AG09319 (cell line): ENCODE results near the gene OSBPL8.
A peak's percentile ranks its signal among the peaks of the same experiment; 100 is the strongest.

ENCODE experiments used
- DNase-seq: peaks from one replicate; pipeline ENCODE4 v3.0.0-alpha.2; 2010; ENCODE audit warnings: low read depth; ENCODE audit errors: extremely low read depth
- TF ChIP-seq, protein P1 (sequence below): IDR thresholded peaks from 2 replicates; pipeline ENCODE4 v1.5.1; 2011; ENCODE audit warnings: low read depth, mild to moderate bottlenecking, inconsistent platforms, low read length, moderate library complexity

OSBPL8 gene, protein sequence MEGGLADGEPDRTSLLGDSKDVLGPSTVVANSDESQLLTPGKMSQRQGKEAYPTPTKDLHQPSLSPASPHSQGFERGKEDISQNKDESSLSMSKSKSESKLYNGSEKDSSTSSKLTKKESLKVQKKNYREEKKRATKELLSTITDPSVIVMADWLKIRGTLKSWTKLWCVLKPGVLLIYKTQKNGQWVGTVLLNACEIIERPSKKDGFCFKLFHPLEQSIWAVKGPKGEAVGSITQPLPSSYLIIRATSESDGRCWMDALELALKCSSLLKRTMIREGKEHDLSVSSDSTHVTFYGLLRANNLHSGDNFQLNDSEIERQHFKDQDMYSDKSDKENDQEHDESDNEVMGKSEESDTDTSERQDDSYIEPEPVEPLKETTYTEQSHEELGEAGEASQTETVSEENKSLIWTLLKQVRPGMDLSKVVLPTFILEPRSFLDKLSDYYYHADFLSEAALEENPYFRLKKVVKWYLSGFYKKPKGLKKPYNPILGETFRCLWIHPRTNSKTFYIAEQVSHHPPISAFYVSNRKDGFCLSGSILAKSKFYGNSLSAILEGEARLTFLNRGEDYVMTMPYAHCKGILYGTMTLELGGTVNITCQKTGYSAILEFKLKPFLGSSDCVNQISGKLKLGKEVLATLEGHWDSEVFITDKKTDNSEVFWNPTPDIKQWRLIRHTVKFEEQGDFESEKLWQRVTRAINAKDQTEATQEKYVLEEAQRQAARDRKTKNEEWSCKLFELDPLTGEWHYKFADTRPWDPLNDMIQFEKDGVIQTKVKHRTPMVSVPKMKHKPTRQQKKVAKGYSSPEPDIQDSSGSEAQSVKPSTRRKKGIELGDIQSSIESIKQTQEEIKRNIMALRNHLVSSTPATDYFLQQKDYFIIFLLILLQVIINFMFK

DNA sequence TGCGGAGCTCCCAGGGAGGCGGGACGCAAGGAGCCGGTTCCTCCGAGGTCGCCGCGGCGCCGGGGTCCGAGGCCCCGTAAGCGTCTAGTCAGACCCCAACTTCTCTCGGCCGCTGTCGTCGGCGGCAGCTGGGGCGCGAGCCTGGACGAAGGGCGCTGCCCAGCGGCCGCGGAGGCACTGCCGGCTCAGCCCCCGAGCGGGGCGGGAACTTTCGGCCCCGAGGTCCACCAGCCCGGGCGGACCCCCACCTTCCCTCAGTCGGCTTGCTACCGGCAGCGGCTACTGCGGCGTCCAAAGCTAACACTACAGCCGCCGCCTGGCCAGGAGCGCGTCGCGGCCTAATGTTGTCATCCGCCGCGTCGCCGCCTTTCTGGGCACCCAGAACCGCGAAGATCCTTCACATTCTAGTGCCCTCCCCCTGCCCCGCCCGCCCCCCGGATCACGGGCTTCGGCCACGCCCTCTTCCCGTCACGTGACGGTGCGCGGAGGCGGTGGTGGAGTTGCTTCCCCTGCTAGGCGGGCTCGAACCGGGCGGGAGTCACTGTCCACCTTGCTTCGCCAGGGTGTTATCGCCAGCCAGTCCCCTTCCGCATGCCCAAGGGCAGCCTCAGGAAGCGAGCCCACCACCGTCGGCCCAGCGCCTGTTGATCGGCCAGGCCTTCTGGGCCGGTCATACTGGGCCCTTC is at the start of gene OSBPL8:
Gene OSBPL8 (minus strand): TSS at position 372 of the 686 bp plus-strand sequence. CDS start 72,220 bp downstream, outside the sequence.
- DNase-seq, result peak; percentile 68
- TF ChIP-seq, protein P1, sequence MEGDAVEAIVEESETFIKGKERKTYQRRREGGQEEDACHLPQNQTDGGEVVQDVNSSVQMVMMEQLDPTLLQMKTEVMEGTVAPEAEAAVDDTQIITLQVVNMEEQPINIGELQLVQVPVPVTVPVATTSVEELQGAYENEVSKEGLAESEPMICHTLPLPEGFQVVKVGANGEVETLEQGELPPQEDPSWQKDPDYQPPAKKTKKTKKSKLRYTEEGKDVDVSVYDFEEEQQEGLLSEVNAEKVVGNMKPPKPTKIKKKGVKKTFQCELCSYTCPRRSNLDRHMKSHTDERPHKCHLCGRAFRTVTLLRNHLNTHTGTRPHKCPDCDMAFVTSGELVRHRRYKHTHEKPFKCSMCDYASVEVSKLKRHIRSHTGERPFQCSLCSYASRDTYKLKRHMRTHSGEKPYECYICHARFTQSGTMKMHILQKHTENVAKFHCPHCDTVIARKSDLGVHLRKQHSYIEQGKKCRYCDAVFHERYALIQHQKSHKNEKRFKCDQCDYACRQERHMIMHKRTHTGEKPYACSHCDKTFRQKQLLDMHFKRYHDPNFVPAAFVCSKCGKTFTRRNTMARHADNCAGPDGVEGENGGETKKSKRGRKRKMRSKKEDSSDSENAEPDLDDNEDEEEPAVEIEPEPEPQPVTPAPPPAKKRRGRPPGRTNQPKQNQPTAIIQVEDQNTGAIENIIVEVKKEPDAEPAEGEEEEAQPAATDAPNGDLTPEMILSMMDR, result peak; percentile 11; the same call in 1 of the 2 replicates

DNA sequence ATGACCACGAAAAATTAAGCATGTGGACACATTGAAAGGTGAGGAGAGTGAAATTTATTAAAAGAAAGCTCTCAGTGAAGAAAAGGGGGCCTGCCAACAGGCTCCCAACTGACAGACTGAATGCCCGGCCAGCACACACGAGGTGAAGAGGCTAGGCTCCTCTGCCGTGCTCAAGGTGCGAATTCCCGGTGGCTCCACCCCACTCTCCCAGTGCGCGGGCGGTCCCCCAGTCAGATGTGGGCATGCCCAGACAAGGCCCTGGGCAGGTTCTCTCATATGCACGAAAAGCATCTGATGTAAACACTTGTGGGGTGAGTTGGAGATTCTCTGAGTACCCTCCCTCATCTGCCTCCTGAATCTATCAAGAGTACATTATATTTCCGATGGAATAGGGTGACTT is 48.5 kb upstream of the OSBPL8 start:
- TF ChIP-seq, protein P1, result no peak
- DNase-seq, result no peak

DNA sequence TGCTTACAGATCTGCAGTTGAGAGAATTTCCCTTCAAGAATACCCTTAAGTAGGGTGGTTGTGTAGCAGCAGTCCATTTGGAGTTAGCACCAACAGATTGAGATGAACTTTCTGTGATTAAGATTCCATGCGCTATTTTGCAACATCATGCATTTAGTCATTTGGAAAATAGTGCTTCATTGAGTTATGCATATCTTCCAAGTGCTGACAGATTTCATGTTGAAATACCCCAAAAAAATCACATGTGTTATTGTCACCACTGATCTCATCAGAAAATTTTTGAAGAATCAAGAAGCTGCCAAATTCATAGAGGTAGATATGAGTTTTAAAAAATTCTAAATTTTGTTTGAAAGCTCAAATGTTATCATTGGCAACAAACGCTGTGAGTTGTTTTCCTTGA is 35.5 kb upstream of the OSBPL8 start:
- TF ChIP-seq, protein P1, result no peak
- DNase-seq, result no peak

DNA sequence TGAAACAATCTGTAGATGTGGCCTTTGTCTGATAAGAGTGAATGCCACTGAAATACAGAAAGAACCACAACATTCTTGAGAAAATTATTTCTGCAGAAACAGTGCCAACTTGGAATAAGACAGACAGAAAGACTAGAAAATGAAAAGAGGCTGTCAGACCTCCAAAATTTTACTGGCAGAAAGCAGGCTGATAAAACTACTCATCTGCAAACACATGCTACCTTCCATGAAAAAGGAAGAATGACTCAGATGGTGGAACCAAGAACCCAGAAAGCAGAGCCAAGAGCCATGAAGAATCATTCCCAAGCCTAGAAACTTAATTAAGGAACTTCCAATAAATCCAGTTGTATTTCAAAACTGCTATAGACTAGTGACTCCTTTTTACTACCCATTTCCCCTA is 31.9 kb upstream of the OSBPL8 start:
- peak; percentile 51 for DNase-seq

DNA sequence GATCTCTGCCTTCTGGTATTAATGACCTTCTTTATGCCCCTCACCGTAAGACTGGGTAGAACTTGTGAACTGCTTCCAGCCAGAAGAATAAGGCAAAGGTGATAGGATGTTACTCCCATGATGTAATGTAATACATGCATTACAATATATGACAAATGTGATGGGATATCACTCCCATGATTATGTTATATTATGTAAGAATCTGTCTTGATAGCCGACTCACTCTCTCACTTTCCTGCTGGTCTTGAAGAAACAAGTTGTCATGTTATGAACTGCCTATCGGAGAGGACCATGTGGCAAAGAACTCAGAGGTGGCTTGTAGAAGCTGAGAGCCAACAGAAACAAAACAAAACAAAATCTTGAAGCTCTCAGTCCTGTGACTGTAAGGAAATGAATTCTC is 30.6 kb upstream of the OSBPL8 start:
- TF ChIP-seq, protein P1, result no peak
- DNase-seq, result no peak

More for the DNA sequence above, 31.9 kb upstream of the OSBPL8 start:
- TF ChIP-seq, protein P1, result no peak

DNA sequence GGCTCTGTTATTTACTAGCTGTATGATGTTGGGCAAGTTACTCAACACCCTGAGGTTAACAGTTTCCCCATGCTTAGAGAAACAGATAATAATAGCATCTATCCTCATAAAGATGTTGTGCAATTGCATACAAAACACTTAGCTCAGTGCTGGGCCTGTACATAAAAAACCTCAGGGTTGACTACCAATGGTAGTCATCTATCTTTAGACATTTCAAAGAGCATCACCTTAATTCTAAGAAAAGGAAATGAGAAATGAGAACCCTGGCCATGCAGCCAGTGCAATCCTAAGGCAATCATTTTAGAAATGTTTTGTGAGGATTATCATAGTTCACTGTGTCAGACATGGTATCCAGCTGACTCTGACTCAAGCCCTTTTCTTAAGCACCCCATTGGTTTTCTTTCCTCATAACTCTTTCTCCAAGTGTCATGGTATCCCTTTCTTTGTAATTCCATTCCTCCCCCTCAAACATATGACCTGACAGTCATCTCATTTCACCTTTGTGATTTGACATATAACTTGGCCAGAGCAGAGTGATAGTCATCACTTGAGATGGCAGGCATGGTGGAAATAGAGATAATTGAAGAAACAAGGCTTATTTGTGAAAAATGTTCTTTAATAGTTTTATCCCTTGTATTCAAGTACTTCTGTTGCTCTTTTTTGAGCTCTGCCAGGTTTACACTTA is 29.5 kb upstream of the OSBPL8 start:
- peak; percentile 77 for DNase-seq

More for the DNA sequence above, 29.5 kb upstream of the OSBPL8 start:
- TF ChIP-seq, protein P1, result no peak
